H1 (cell line): ENCODE measurements around the gene CCDC175. TPM values are rescaled to one million over a fixed set of nuclear protein-coding genes. Genes with fewer than 3 reads are reported as not detected.

ENCODE experiments used
- CTCF ChIA-PET: fragments of 300-600 bp; sonication (Branson Sonifier 250); formaldehyde crosslinking; loops from one replicate; lab custom pipeline; 2021; ENCODE audit not compliant: partially characterized antibody; lab: Charles Lee
- POLR2A ChIA-PET: fragments of 300-600 bp; sonication (Branson Sonifier 250); formaldehyde crosslinking; loops from one replicate; lab custom pipeline; 2021; ENCODE audit warnings: inconsistent platforms; ENCODE audit not compliant: partially characterized antibody; lab: Charles Lee
- DNase-seq, 2 experiments: peaks; one replicate each; pipeline versions ENCODE4 v3.0.0 to v3.0.0-alpha.2; 2010 to 2022; ENCODE audit warnings: low spot score in 2 of 2, low read depth in 1 of 2, mixed read lengths in 1 of 2
- FAIRE-seq: peaks from 2 replicates; lab custom pipeline; 2011; peaks lifted over from hg19 to GRCh38; lab: Jason Lieb, UNC
- H2AFZ ChIP-seq: 2 replicates; pipeline ENCODE4 v1.8.1; 2012; ENCODE audit warnings: low read length, inconsistent platforms
- H2AK5ac ChIP-seq: 2 replicates; pipeline ENCODE4 v1.6.1; 2013; ENCODE audit warnings: low read depth, low read length
- H2BK120ac ChIP-seq: replicated peaks from 2 replicates; pipeline ENCODE3; 2013; ENCODE audit warnings: low read depth, low read length, inconsistent platforms
- H2BK12ac ChIP-seq: 2 replicates; pipeline ENCODE4 v1.6.1; 2013; ENCODE audit warnings: low read depth, low read length
- H2BK15ac ChIP-seq: 2 replicates; pipeline ENCODE4 v1.6.1; 2013; ENCODE audit warnings: low read length
- H2BK20ac ChIP-seq: 2 replicates; pipeline ENCODE4 v1.6.1; 2013; ENCODE audit warnings: low read length
- H2BK5ac ChIP-seq: 2 replicates; pipeline ENCODE4 v1.6.1; 2013; ENCODE audit warnings: low read depth, low read length
- H3K14ac ChIP-seq: 2 replicates; pipeline ENCODE4 v1.6.1; 2013; ENCODE audit warnings: inconsistent platforms; ENCODE audit not compliant: insufficient read length
- H3K18ac ChIP-seq: 2 replicates; pipeline ENCODE4 v1.6.1; 2013; ENCODE audit warnings: low read length; ENCODE audit errors: extremely low read depth
- H3K23ac ChIP-seq: 2 replicates; pipeline ENCODE4 v1.6.1; 2013; ENCODE audit warnings: inconsistent platforms; ENCODE audit not compliant: insufficient read length
- H3K23me2 ChIP-seq: 2 replicates; pipeline ENCODE4 v1.6.1; 2013; ENCODE audit warnings: low read depth, low read length
- H3K27ac ChIP-seq: 2 replicates; pipeline ENCODE4 v1.6.1; 2011; ENCODE audit warnings: low read depth, low read length, inconsistent platforms
- H3K27me3 ChIP-seq, 4 experiments: replicated peaks in 1 of 4; 1 replicate in 1 of 4; 2 replicates in 3 of 4; pipeline versions ENCODE4 v1.6.1 to v1.8.1; 2011 to 2013; ENCODE audit warnings: low read length in 3 of 4, mild to moderate bottlenecking in 3 of 4, inconsistent platforms in 2 of 4, mixed read lengths in 2 of 4, moderate library complexity in 1 of 4; ENCODE audit not compliant: control insufficient read depth in 3 of 4, insufficient read depth in 3 of 4; ENCODE audit errors: extremely low read depth in 1 of 4
- H3K36me3 ChIP-seq, 4 experiments: 2 replicates each; pipeline versions ENCODE4 v1.6.1 to v1.8.1; 2011 to 2013; ENCODE audit warnings: mild to moderate bottlenecking in 4 of 4, low read length in 3 of 4, moderate library complexity in 2 of 4, control low read depth in 1 of 4, inconsistent platforms in 1 of 4; ENCODE audit not compliant: insufficient read depth in 4 of 4, control insufficient read depth in 2 of 4
- H3K4ac ChIP-seq: replicated peaks from 2 replicates; pipeline ENCODE3; 2013; ENCODE audit warnings: low read length, low read depth, mixed read lengths, inconsistent platforms; ENCODE audit not compliant: insufficient read length
- H3K4me1 ChIP-seq, 4 experiments: replicated peaks in 1 of 4; 1 replicate in 1 of 4; 2 replicates in 3 of 4; pipeline versions ENCODE4 v1.6.1 to v1.8.1; 2011 to 2013; ENCODE audit warnings: low read length in 3 of 4, inconsistent platforms in 2 of 4, mixed read lengths in 1 of 4; ENCODE audit not compliant: insufficient read depth in 4 of 4, control insufficient read depth in 3 of 4
- H3K4me2 ChIP-seq, 2 experiments: 2 replicates each; pipeline versions ENCODE4 v1.6.1 to v1.8.1; 2011 to 2013; ENCODE audit warnings: low read depth in 2 of 2, low read length in 2 of 2, control low read depth in 1 of 2, inconsistent platforms in 1 of 2, mild to moderate bottlenecking in 1 of 2; ENCODE audit not compliant: insufficient read depth in 1 of 2
- H3K4me3 ChIP-seq, 4 experiments: fragments of 200-600, 300-600 bp in 1 of 4; sonication (generic), shearing (Covaris generic), sonication (Bioruptor Twin) in 1 of 4; 2 replicates each; pipeline versions ENCODE4 v1.5.1 to v1.8.1; 2011 to 2016; ENCODE audit warnings: low read length in 4 of 4, low read depth in 3 of 4, control low read depth in 2 of 4, inconsistent platforms in 2 of 4, mild to moderate bottlenecking in 2 of 4, mixed read lengths in 1 of 4, moderate library complexity in 1 of 4; ENCODE audit not compliant: insufficient read depth in 2 of 4; ENCODE audit errors: extremely low read depth in 1 of 4
- H3K56ac ChIP-seq: replicated peaks from 2 replicates; pipeline ENCODE3; 2013; ENCODE audit warnings: low read depth, mild to moderate bottlenecking, mixed read lengths, low read length, inconsistent platforms; ENCODE audit not compliant: insufficient read length
- H3K79me1 ChIP-seq: 2 replicates; pipeline ENCODE4 v1.6.1; 2013; ENCODE audit warnings: low read depth, low read length, control low read depth
- H3K79me2 ChIP-seq, 2 experiments: 2 replicates each; pipeline versions ENCODE4 v1.6.1 to v1.8.1; 2012 to 2013; ENCODE audit warnings: low read length in 2 of 2, mild to moderate bottlenecking in 2 of 2, inconsistent platforms in 1 of 2; ENCODE audit not compliant: insufficient read depth in 2 of 2, control insufficient read depth in 1 of 2
- H3K9ac ChIP-seq, 4 experiments: replicated peaks in 1 of 4; 1 replicate in 1 of 4; 2 replicates in 3 of 4; pipeline versions ENCODE4 v1.6.1 to v1.8.1; 2011 to 2013; ENCODE audit warnings: low read depth in 3 of 4, low read length in 3 of 4, control low read depth in 2 of 4, mild to moderate bottlenecking in 2 of 4, moderate library complexity in 2 of 4, inconsistent platforms in 1 of 4; ENCODE audit errors: extremely low read depth in 1 of 4
- H3K9me3 ChIP-seq, 2 experiments: 2 replicates each; pipeline versions ENCODE4 v1.6.1 to v1.8.1; 2012 to 2013; ENCODE audit warnings: mild to moderate bottlenecking in 2 of 2, moderate library complexity in 2 of 2, control low read depth in 1 of 2, inconsistent platforms in 1 of 2, low read depth in 1 of 2, low read length in 1 of 2, mixed read lengths in 1 of 2; ENCODE audit not compliant: insufficient read depth in 2 of 2
- H4K20me1 ChIP-seq, 2 experiments: replicated peaks in 1 of 2; 2 replicates each; pipeline versions ENCODE3 to v1.8.1; 2011 to 2013; ENCODE audit warnings: inconsistent platforms in 2 of 2, low read length in 2 of 2, mild to moderate bottlenecking in 1 of 2; ENCODE audit not compliant: insufficient read depth in 2 of 2, control insufficient read depth in 1 of 2
- H4K5ac ChIP-seq: 2 replicates; pipeline ENCODE4 v1.6.1; 2013; ENCODE audit warnings: low read length, low read depth, mixed read lengths, inconsistent platforms; ENCODE audit not compliant: insufficient read length
- H4K8ac ChIP-seq: 2 replicates; pipeline ENCODE4 v1.8.0; 2013; ENCODE audit warnings: mild to moderate bottlenecking, moderate library complexity, low read length, inconsistent platforms; ENCODE audit not compliant: insufficient read depth; ENCODE audit errors: extremely low read depth
- H4K91ac ChIP-seq: replicated peaks from 2 replicates; pipeline ENCODE3; 2013; ENCODE audit warnings: low read length, mixed read lengths, inconsistent platforms; ENCODE audit not compliant: insufficient read length
- ASH2L ChIP-seq: fragments of 200-600, 300-600 bp; sonication (generic); IDR thresholded peaks from one replicate; pipeline ENCODE4 v1.7.1; 2017; ENCODE audit warnings: low read length
- BCL11A ChIP-seq, 2 experiments: IDR thresholded peaks; one replicate each; pipeline ENCODE4 v1.6.1; 2011; ENCODE audit warnings: low read depth in 2 of 2, low read length in 2 of 2, mild to moderate bottlenecking in 2 of 2
- CEBPB ChIP-seq: IDR thresholded peaks from 2 replicates; pipeline ENCODE4 v1.6.1; 2012; ENCODE audit warnings: low read depth, low read length
- CHD1 ChIP-seq: IDR thresholded peaks from 2 replicates; pipeline ENCODE4 v1.6.1; 2012; ENCODE audit warnings: low read depth, low read length, improper control_type of control experiment
- FOSL1 ChIP-seq: IDR thresholded peaks from 2 replicates; pipeline ENCODE4 v1.6.1; 2011; ENCODE audit warnings: mild to moderate bottlenecking, low read depth, low read length, moderate library complexity; ENCODE audit not compliant: insufficient read depth
- KDM1A ChIP-seq: fragments of 200-600, 300-600 bp; sonication (generic); IDR thresholded peaks from 2 replicates; pipeline ENCODE4 v1.7.1; 2016; ENCODE audit warnings: mild to moderate bottlenecking, low read length, borderline replicate concordance
- NANOG ChIP-seq: IDR thresholded peaks from 2 replicates; pipeline ENCODE4 v1.6.1; 2011; ENCODE audit warnings: low read length, low read depth, mild to moderate bottlenecking, inconsistent platforms; ENCODE audit not compliant: insufficient read depth, poor library complexity, severe bottlenecking
- NRF1 ChIP-seq: IDR thresholded peaks from 2 replicates; pipeline ENCODE4 v1.6.1; 2011; ENCODE audit warnings: mild to moderate bottlenecking, low read depth, low read length, improper control_type of control experiment
- POLR2AphosphoS5 ChIP-seq: IDR thresholded peaks from 2 replicates; pipeline ENCODE4 v1.6.1; 2011; ENCODE audit warnings: low read depth, low read length
- RAD21 ChIP-seq, 2 experiments: IDR thresholded peaks in 1 of 2; conservative IDR thresholded peaks in 1 of 2; 2 replicates each; pipeline ENCODE4 v1.6.1; 2011; ENCODE audit warnings: low read depth in 2 of 2, low read length in 2 of 2, improper control_type of control experiment in 1 of 2, inconsistent platforms in 1 of 2, mild to moderate bottlenecking in 1 of 2, moderate library complexity in 1 of 2
- SP4 ChIP-seq: IDR thresholded peaks from 2 replicates; pipeline ENCODE4 v1.6.1; 2012; ENCODE audit warnings: low read length, inconsistent platforms
- TCF12 ChIP-seq: IDR thresholded peaks from 2 replicates; pipeline ENCODE4 v1.6.1; 2011; ENCODE audit warnings: low read depth, mild to moderate bottlenecking, low read length
- TEAD4 ChIP-seq: IDR thresholded peaks from 2 replicates; pipeline ENCODE4 v1.6.1; 2012; ENCODE audit warnings: low read depth, low read length, inconsistent platforms, mixed read lengths
- USF2 ChIP-seq: IDR thresholded peaks from 2 replicates; pipeline ENCODE4 v1.6.1; 2011; ENCODE audit warnings: low read length, improper control_type of control experiment
- WGBS, 2 experiments: shearing (Covaris generic) in 1 of 2; methylation state at CpG; one replicate each; pipeline versions ENCODE4 v1.1.6 to v1.1.7; 2013 to 2015; ENCODE audit warnings: low lambda C conversion rate in 2 of 2, mixed read lengths in 2 of 2, inconsistent platforms in 1 of 2, low coverage in 1 of 2, missing lambda C conversion rate in 1 of 2; ENCODE audit not compliant: insufficient replicate concordance in 2 of 2, insufficient coverage in 1 of 2, insufficient read length in 1 of 2; ENCODE audit errors: extremely low coverage in 1 of 2, missing lambda C conversion rate in 1 of 2; 5-methylcytosine and 5-hydroxymethylcytosine counted together
- polyA plus RNA-seq, 7 experiments: library from polyadenylated mRNA; depleted of rRNA in 3 of 7; stranded (reverse) in 5 of 7; unstranded in 2 of 7; fragments of >200 nt in 5 of 7; fragments of 200-250 nt in 2 of 7; gene quantifications; 1 replicate in 5 of 7; 2 replicates in 1 of 7; 4 replicates in 1 of 7; pipeline versions ENCODE4 v1.2.1 to v1.2.3, GENCODE V29; 2011 to 2013; ENCODE audit warnings: missing spikeins in 2 of 7, mixed read lengths in 2 of 7
- total RNA-seq: library from RNA; stranded (reverse); fragmentation: NEBNext Ultra II Directional; extraction: Animal tissue kit (Norgen Biotek cat#: 25700); gene quantifications from 2 replicates; pipeline ENCODE4 v1.2.1, GENCODE V29; 2021

CCDC175 gene
- total and polyA plus RNA-seq, 2 of the 8 experiments (the other 6 are each of a cell fraction or from before 2014, with no cell fraction given): 0.19 TPM; not detected in 1

DNA sequence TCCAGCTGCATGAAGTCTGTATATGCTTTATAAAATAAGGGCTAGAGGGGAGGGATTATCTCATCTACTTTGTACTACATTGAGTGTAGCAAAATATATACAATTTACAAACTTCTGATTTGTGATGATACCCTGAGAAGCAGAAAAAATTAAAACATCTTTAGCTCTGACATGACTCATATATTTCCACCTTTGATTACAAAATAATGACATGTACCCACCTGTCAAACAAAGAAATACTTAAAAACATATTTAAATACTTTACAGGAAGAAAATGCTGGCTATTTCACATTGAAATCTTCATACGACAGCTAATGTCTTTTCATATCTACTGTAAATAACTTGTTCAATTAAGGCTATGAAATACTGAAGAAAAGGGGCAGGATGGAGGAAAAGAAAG is 114.7 kb downstream of the CCDC175 start:
- H4K91ac ChIP-seq: no peak overlapping the region
- H4K8ac ChIP-seq: no peak overlapping the region
- no peak overlapping the region for H4K5ac ChIP-seq
- no peak overlapping the region for H2AFZ ChIP-seq
- no peak for DNase-seq
- H3K23ac ChIP-seq: no peak overlapping the region
- no peak overlapping the region for H3K56ac ChIP-seq
- CTCF ChIA-PET: interaction anchor here (1.3 to 1.9 kb wide), 2 partner anchors 11 to 51 kb away, joined by 4 to 5 read pairs; no protein-coding TSS in a partner anchor
- H3K9me3 ChIP-seq: no peaks in the 10 kb centered on the region; a peak in 1 of 4 replicates
- no peak overlapping the region for H3K27ac ChIP-seq
- H3K36me3 ChIP-seq: no peaks in the 10 kb centered on the region; a peak in 1 of 8 replicates
- H2BK5ac ChIP-seq: no peak overlapping the region
- POLR2A ChIA-PET: no interaction called here
- FAIRE-seq: no peak
- no peak overlapping the region for H2BK120ac ChIP-seq
- peaks cover 15% of the 10 kb centered on the region; the same call in 1 of the 2 replicates for H3K23me2 ChIP-seq
- no peak overlapping the region for H3K4me3 ChIP-seq
- H3K9ac ChIP-seq: no peak overlapping the region
- H2AK5ac ChIP-seq: no peak overlapping the region
- H3K79me2 ChIP-seq: no peaks in the 10 kb centered on the region
- no peak overlapping the region for H2BK12ac ChIP-seq
- no peak overlapping the region for H3K4ac ChIP-seq
- H3K27me3 ChIP-seq: peaks cover 0 to 23% (median 13%) of the 10 kb centered on the region in 4 experiments; a peak in 6 of 7 replicates
- no peaks in the 10 kb centered on the region for H3K79me1 ChIP-seq
- H4K20me1 ChIP-seq: peaks cover 0 to 7% of the 10 kb centered on the region in 2 experiments
- H3K4me1 ChIP-seq: peaks cover 0 to 10% (median 4%) of the 10 kb centered on the region in 4 experiments; a peak in 4 of 7 replicates
- no peak overlapping the region for H3K18ac ChIP-seq
- H3K14ac ChIP-seq: no peak overlapping the region
- no peak overlapping the region for H2BK15ac ChIP-seq
- no peak overlapping the region for H2BK20ac ChIP-seq
- no peak overlapping the region for H3K4me2 ChIP-seq
- 90% methylated on average over 1 of the region's 1 CpG; no CpG with 5 or more reads in 1 of the 2 experiments for WGBS, 2 experiments
- TF ChIP-seq CHD1: no peak
- no peak for TF ChIP-seq SP4
- no peak for TF ChIP-seq ASH2L
- TF ChIP-seq NANOG: no peak
- TF ChIP-seq USF2: no peak
- TF ChIP-seq POLR2AphosphoS5: no peak
- no peak for TF ChIP-seq TCF12
- no peak for TF ChIP-seq CEBPB
- TF ChIP-seq BCL11A (IDR thresholded peaks at IDR 0.05; ENCODE audit: low read depth in 2 of 2, low read length in 2 of 2): no peak
- no peak for TF ChIP-seq FOSL1
- TF ChIP-seq KDM1A: no peak
- TF ChIP-seq NRF1: no peak
- no peak for TF ChIP-seq RAD21 (IDR thresholded peaks at IDR 0.05 in 1 of 2, conservative IDR thresholded peaks at IDR 0.05 in 1 of 2; ENCODE audit: low read depth in 2 of 2, low read length in 2 of 2)
- no peak for TF ChIP-seq TEAD4
